Measurements from ENCODE around the gene NKG7.
"Not testable (repeated sequence)": the region's sequence is repeated elsewhere in the genome, so short reads cannot be mapped to it uniquely, and the experiment has no call there.

The NKG7 gene

DNA sequence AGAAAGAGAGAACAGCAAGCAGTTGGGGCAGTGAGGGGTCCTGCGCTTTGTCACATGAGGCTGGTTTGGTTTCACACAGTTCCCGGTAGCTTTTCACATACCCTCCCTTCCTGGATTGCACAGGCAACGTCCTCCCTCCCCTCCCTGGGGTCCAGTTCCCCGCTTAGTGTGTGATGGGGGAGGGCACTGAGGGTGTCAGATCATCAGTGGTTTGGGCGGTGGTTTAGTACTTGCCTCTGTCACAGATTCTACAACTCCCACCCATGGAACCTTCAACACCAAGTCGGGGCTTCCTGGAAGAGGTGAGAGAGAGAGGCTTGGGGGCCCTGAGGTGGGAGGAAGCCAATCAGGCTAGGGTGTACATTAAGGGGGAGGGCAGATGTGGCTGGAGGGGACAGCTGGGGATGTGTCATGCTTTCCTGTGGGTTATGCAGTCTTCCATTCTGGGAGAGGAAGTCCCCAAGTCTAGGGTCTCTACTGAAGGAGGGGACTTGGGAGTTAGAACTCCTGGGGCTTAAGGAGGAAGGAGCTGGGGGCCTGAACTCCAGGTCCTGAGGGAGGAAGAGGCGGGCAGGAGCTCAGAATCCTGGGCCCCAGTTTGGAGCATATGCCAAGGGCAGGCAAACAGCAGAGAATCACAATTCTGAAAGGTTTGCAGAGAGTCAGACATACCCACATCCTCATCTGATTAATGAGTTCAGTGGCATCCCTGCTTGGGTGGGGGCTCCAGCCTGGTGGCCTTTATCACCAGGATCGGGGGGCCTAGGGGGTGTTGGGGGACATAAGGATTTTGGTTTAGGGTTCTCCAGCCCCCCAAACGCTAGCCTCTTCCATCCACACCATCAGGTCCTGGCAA lies at the start of gene NKG7:
TSS of gene NKG7 (minus strand) at position 6 of the 856 bp plus-strand sequence. CDS start 119 bp downstream, outside the sequence.
- H3K4me1 ChIP-seq (ENCODE audit: control insufficient read depth, insufficient read depth, low read length): peaks cover 4% of the 10 kb centered on the region
- no peak within 1 kb of the TSS for H3K9ac ChIP-seq (ENCODE audit: low read length)
- no peaks in the 10 kb centered on the region for H3K9me3 ChIP-seq (ENCODE audit: control insufficient read depth, low read length)
- no peak within 1 kb of the TSS for H3K4me3 ChIP-seq (ENCODE audit: low read length)
- H3K36me3 ChIP-seq (ENCODE audit: control insufficient read depth, insufficient read depth, low read length, severe bottlenecking): no peaks in the 10 kb centered on the region
- peaks cover 4% of the 10 kb centered on the region for H3K27me3 ChIP-seq (replicated peaks; ENCODE audit: control insufficient read depth, insufficient read depth, low read length)
- DNase-seq (ENCODE audit: low read depth): no peak

DNA sequence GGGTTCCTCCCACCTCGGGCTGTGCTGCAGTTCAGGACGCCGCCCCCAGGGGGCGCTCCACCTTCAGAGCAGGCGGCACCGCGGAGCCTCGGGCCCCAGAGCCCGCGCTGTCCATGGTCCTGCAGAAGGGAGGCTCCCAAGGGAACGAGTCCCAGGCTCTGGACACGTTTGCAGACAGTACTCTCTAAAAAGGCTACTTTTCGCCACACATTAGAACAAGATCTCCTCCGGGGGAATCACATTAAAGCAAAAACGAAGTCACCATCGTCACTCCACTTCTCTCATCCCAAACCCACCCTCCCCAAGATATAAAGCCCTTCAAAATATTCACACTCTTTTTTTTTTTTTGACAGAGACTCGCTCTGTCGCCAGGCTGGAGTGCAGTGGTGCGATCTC lies 49.6 kb upstream of the NKG7 start:
- no peak overlapping the region for H3K9ac ChIP-seq (ENCODE audit: low read length)
- H3K36me3 ChIP-seq (ENCODE audit: control insufficient read depth, insufficient read depth, low read length, severe bottlenecking): no peaks in the 10 kb centered on the region
- peak; percentile 75 for DNase-seq (ENCODE audit: low read depth)
- no peaks in the 10 kb centered on the region for H3K4me1 ChIP-seq (ENCODE audit: control insufficient read depth, insufficient read depth, low read length)
- H3K4me3 ChIP-seq (ENCODE audit: low read length): no peak overlapping the region
- H3K9me3 ChIP-seq (ENCODE audit: control insufficient read depth, low read length): no peaks in the 10 kb centered on the region
- peaks cover 17% of the 10 kb centered on the region for H3K27me3 ChIP-seq (replicated peaks; ENCODE audit: control insufficient read depth, insufficient read depth, low read length)

- no peak overlapping the region for H3K9ac ChIP-seq (ENCODE audit: low read length)
- H3K4me1 ChIP-seq (ENCODE audit: control insufficient read depth, insufficient read depth, low read length): no peaks in the 10 kb centered on the region
- no peaks in the 10 kb centered on the region for H3K9me3 ChIP-seq (ENCODE audit: control insufficient read depth, low read length)
- H3K27me3 ChIP-seq (replicated peaks; ENCODE audit: control insufficient read depth, insufficient read depth, low read length): peaks cover 17% of the 10 kb centered on the region
- no peak overlapping the region for H3K4me3 ChIP-seq (ENCODE audit: low read length)
- DNase-seq (ENCODE audit: low read depth): no peak
- H3K36me3 ChIP-seq (ENCODE audit: control insufficient read depth, insufficient read depth, low read length, severe bottlenecking): no peaks in the 10 kb centered on the region
Observed at GRCh38 chr19:51421229-51422052, 49.0 kb upstream of the NKG7 start.

DNA sequence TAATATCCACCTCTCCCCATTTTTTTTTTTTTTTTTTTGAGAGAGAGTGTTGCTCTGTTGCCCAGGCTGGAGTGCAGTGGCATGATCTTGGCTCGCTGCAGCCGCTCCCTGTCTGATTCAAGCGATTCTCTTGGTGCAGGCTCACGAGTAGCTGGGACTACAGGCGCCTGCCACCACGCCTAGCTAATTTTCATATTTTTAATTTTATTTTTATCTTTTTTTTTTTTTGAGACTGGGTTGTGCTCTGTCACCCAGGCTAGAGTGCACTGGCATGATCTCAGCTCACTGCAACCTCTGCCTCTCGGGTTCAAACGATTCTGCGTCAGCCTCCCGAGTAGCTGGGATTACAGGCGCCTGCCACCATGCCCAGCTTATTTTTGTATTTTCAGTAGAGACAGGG lies 48.1 kb upstream of the NKG7 start:
- H3K4me1 ChIP-seq (ENCODE audit: control insufficient read depth, insufficient read depth, low read length); H3K9ac ChIP-seq (ENCODE audit: low read length); DNase-seq (ENCODE audit: low read depth); H3K9me3 ChIP-seq (ENCODE audit: control insufficient read depth, low read length); H3K4me3 ChIP-seq (ENCODE audit: low read length); H3K36me3 ChIP-seq (ENCODE audit: control insufficient read depth, insufficient read depth, low read length, severe bottlenecking): not testable (repeated sequence)
- H3K27me3 ChIP-seq (replicated peaks; ENCODE audit: control insufficient read depth, insufficient read depth, low read length): peaks cover 13% of the 10 kb centered on the region

- H3K4me3 ChIP-seq (ENCODE audit: low read length): no peak overlapping the region
- no peak for DNase-seq (ENCODE audit: low read depth)
- H3K9me3 ChIP-seq (ENCODE audit: control insufficient read depth, low read length): no peaks in the 10 kb centered on the region
- H3K4me1 ChIP-seq (ENCODE audit: control insufficient read depth, insufficient read depth, low read length): no peaks in the 10 kb centered on the region
- peaks cover 24% of the 10 kb centered on the region for H3K27me3 ChIP-seq (replicated peaks; ENCODE audit: control insufficient read depth, insufficient read depth, low read length)
- H3K9ac ChIP-seq (ENCODE audit: low read length): no peak overlapping the region
- no peaks in the 10 kb centered on the region for H3K36me3 ChIP-seq (ENCODE audit: control insufficient read depth, insufficient read depth, low read length, severe bottlenecking)
Observed at GRCh38 chr19:51418707-51419106, 46.3 kb upstream of the NKG7 start.

DNA sequence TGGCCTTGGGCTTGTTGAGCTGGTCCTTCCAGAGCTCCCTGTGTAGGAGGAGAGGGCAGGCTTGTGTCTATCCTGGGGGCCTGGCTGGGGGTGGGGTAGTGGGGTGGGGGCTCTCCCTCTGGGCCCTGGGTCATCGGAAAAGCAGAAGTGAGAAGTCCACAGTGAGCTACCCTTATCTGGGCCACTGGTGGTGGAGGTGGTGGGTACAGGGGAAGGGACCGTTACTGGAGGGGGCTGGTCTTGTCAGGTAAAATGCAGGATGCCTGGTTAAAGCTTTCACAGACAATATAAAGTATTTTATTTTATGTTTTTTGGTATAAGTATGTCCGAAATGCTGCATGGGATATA lies 45.3 kb upstream of the NKG7 start:
- no peaks in the 10 kb centered on the region for H3K36me3 ChIP-seq (ENCODE audit: control insufficient read depth, insufficient read depth, low read length, severe bottlenecking)
- H3K9me3 ChIP-seq (ENCODE audit: control insufficient read depth, low read length): no peaks in the 10 kb centered on the region
- no peaks in the 10 kb centered on the region for H3K4me1 ChIP-seq (ENCODE audit: control insufficient read depth, insufficient read depth, low read length)
- DNase-seq (ENCODE audit: low read depth): no peak
- no peak overlapping the region for H3K9ac ChIP-seq (ENCODE audit: low read length)
- H3K27me3 ChIP-seq (replicated peaks; ENCODE audit: control insufficient read depth, insufficient read depth, low read length): peaks cover 33% of the 10 kb centered on the region
- no peak overlapping the region for H3K4me3 ChIP-seq (ENCODE audit: low read length)

DNA sequence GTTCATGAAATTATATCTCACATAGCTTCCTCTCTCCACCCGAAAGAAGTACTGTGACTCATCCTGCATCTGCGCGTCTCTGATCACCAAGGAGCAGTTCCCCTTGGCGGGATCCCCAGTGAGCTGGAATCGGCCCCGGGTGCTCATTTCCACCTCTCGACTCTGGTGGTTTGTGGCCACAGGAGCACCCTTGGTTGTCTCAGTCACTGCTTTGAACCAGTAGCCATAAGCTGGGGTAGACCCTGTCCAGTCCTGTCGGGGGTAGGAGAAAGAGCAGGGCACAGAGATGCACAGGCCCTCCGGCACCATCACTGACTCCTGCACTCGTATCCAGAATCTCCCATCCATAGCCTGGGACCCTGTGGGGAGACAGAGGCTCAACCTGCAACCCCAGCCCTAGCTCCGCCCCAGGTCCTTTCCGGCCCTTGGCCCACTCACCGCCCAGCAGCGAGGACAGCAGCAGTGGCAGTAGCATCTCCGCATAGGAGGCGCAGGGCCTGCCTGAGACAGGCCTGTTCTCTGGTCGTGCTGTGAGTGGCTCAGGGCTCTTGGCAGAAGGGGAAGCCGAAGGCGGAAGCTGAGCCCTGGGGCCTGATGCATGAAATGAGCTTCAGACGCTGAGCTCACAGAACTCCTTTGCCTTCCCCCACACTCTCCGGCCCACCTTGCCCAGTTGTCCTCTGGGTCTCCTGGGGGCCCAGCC lies 44.8 kb upstream of the NKG7 start, which contains the start of gene SIGLEC10:
TSS of gene SIGLEC10 (minus strand) at position 536 of the 703 bp plus-strand sequence. CDS start at position 475, 61 bp downstream.
- DNase-seq (ENCODE audit: low read depth): no peak
- Histone ChIP-seq H3K27me3 (replicated peaks; ENCODE audit: control insufficient read depth, insufficient read depth, low read length) (peaks cover 33% of the 10 kb centered on the region), H3K4me3 (ENCODE audit: low read length) (no peak within 1 kb of the TSS), H3K36me3 (ENCODE audit: control insufficient read depth, insufficient read depth, low read length, severe bottlenecking) (no peaks in the 10 kb centered on the region), H3K9ac (ENCODE audit: low read length) (no peak within 1 kb of the TSS), H3K9me3 (ENCODE audit: control insufficient read depth, low read length) (no peaks in the 10 kb centered on the region), H3K4me1 (ENCODE audit: control insufficient read depth, insufficient read depth, low read length) (no peaks in the 10 kb centered on the region)

- DNase-seq (ENCODE audit: low read depth); H3K9me3 ChIP-seq (ENCODE audit: control insufficient read depth, low read length); H3K36me3 ChIP-seq (ENCODE audit: control insufficient read depth, insufficient read depth, low read length, severe bottlenecking); H3K9ac ChIP-seq (ENCODE audit: low read length); H3K4me3 ChIP-seq (ENCODE audit: low read length); H3K4me1 ChIP-seq (ENCODE audit: control insufficient read depth, insufficient read depth, low read length): not testable (repeated sequence)
- H3K27me3 ChIP-seq (replicated peaks; ENCODE audit: control insufficient read depth, insufficient read depth, low read length): peaks cover 33% of the 10 kb centered on the region
Observed at GRCh38 chr19:51416422-51416821, 44.0 kb upstream of the NKG7 start.

GRCh38 chr19:51415187-51415586 lies 42.7 kb upstream of the NKG7 start:
- no peak overlapping the region for H3K9ac ChIP-seq (ENCODE audit: low read length)
- H3K36me3 ChIP-seq (ENCODE audit: control insufficient read depth, insufficient read depth, low read length, severe bottlenecking): no peaks in the 10 kb centered on the region
- no peak overlapping the region for H3K4me3 ChIP-seq (ENCODE audit: low read length)
- H3K4me1 ChIP-seq (ENCODE audit: control insufficient read depth, insufficient read depth, low read length): no peaks in the 10 kb centered on the region
- DNase-seq (ENCODE audit: low read depth): no peak
- no peaks in the 10 kb centered on the region for H3K9me3 ChIP-seq (ENCODE audit: control insufficient read depth, low read length)
- H3K27me3 ChIP-seq (replicated peaks; ENCODE audit: control insufficient read depth, insufficient read depth, low read length): peaks cover 29% of the 10 kb centered on the region

- Histone ChIP-seq H3K4me3 (ENCODE audit: low read length) (no peak overlapping the region), H3K36me3 (ENCODE audit: control insufficient read depth, insufficient read depth, low read length, severe bottlenecking) (no peaks in the 10 kb centered on the region), H3K9me3 (ENCODE audit: control insufficient read depth, low read length) (no peaks in the 10 kb centered on the region), H3K27me3 (replicated peaks; ENCODE audit: control insufficient read depth, insufficient read depth, low read length) (peaks cover 26% of the 10 kb centered on the region), H3K9ac (ENCODE audit: low read length) (no peak overlapping the region), H3K4me1 (ENCODE audit: control insufficient read depth, insufficient read depth, low read length) (no peaks in the 10 kb centered on the region)
- no peak for DNase-seq (ENCODE audit: low read depth)
Observed at GRCh38 chr19:51410950-51411748, 38.7 kb upstream of the NKG7 start.
